Transverse colon (tissue), 4 donors: ENCODE data around the gene RNF150. TPM values are rescaled to one million over a fixed set of nuclear protein-coding genes. Genes with fewer than 3 reads are reported as not detected.

Experiments
- DNase-seq: peaks from one replicate; pipeline ENCODE4 v3.0.0-alpha.2; 2019
- H3K27ac ChIP-seq, 4 donors: fragments of 200-600 bp; sonication (generic); 2 replicates each; pipeline ENCODE4 v1.5.1; 2016 to 2018; ENCODE audit warnings: inconsistent platforms in 4 of 4
- H3K27me3 ChIP-seq: fragments of 200-600 bp; sonication (generic); 2 replicates; pipeline ENCODE4 v1.5.1; 2017; ENCODE audit warnings: inconsistent platforms
- H3K36me3 ChIP-seq, 4 donors: fragments of 200-600 bp; sonication (generic); 2 replicates each; pipeline ENCODE4 v1.5.1; 2017 to 2019; ENCODE audit warnings: inconsistent platforms in 4 of 4
- H3K4me1 ChIP-seq, 4 donors: fragments of 200-600 bp; sonication (generic); 2 replicates each; pipeline ENCODE4 v1.5.1; 2017 to 2020; ENCODE audit warnings: inconsistent platforms in 4 of 4
- H3K4me3 ChIP-seq, 4 donors: fragments of 200-600 bp; sonication (generic); 1 replicate in 1 of 4; 2 replicates in 3 of 4; pipeline versions ENCODE4 v1.5.1 to v1.6.1; 2017 to 2019; ENCODE audit warnings: inconsistent platforms in 4 of 4
- H3K9me3 ChIP-seq, 2 donors: fragments of 200-600 bp; sonication (generic); 2 replicates each; pipeline ENCODE4 v1.5.1; 2017 to 2019; ENCODE audit warnings: inconsistent platforms in 2 of 2
- EP300 ChIP-seq: sonication (generic); formaldehyde crosslinking; IDR thresholded peaks from one replicate; pipeline ENCODE4 v1.6.1; 2017; ENCODE audit warnings: antibody characterized with exemption, low read depth
- POLR2A ChIP-seq: fragments of 450-650 bp; IDR thresholded peaks from one replicate; pipeline ENCODE4 v1.6.1; 2016; ENCODE audit warnings: antibody characterized with exemption, mild to moderate bottlenecking, moderate library complexity
- POLR2AphosphoS5 ChIP-seq, 3 donors: sonication (generic); formaldehyde crosslinking; IDR thresholded peaks; one replicate each; pipeline ENCODE4 v1.6.1; 2016; ENCODE audit warnings: antibody characterized with exemption in 3 of 3
- WGBS, 2 donors: methylation state at CpG; one replicate each; pipeline ENCODE4 v1.1.5; 2018; ENCODE audit warnings: low coverage in 1 of 2; 5-methylcytosine and 5-hydroxymethylcytosine counted together
- in situ Hi-C, 4 donors: fragments of 200-750 bp; cut with MboI; loops; one replicate each; pipeline versions ENCODE4 v1.15.0 to v1.15.1; 2017; ENCODE audit warnings: low sequenced_read_pairs in 3 of 4, low pct_ligation_motif_present in 1 of 4, low pct_unique_long_range_greater_than_20kb in 1 of 4
- intact Hi-C: fragments of 100-400 bp; cut with DNase I; formaldehyde crosslinking; loops from one replicate; pipeline ENCODE4 v1.15.1; 2023; ENCODE audit warnings: low total_unique reads
- total RNA-seq, 4 donors: library from RNA; depleted of rRNA; stranded (reverse); fragments of >200 nt; gene quantifications; one replicate each; pipeline ENCODE4 v1.1.0, GENCODE V29; 2016
- TF ChIP-seq, protein P1 (sequence below), 5 experiments: fragments of 200-600 bp in 3 of 5; fragments of 450-650 bp in 2 of 5; sonication (generic) in 3 of 5; IDR thresholded peaks; 1 replicate in 2 of 5; 2 replicates in 3 of 5; pipeline ENCODE4 v1.5.1; 2016 to 2017; ENCODE audit warnings: antibody characterized with exemption in 5 of 5, inconsistent platforms in 3 of 5, mild to moderate bottlenecking in 2 of 5, moderate library complexity in 1 of 5

The RNF150 gene
- total RNA-seq, 4 donors from 2014 or later, result 2.8 to 15.3 (median 7.9) TPM

DNA sequence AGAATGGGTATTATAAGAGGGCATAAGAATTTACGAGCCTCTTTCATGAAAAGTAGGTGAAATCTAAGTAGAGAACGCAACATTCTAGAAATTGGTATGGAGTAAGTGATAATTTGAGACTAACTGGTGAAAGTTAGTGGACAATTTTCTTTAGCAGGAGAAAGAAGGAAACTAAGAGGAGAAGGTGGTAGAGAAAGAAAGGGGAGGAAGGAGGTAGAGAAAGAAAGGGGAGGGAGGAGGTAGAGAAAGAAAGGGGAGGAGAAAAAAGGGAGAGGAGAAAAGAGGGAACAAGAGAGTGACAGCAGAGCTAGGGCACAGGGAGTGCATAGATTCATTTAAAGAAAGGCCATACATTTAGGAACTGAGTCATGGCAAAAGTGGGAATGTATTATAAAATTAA, 94.1 kb downstream of the RNF150 start:
- Histone ChIP-seq H3K36me3 (no peaks in the 10 kb centered on the region), H3K27me3 (no peaks in the 10 kb centered on the region), H3K4me1 (peaks cover 0 to 10% (median 0%) of the 10 kb centered on the region in 4 donors), H3K4me3 (no peak overlapping the region), H3K9me3 (no peaks in the 10 kb centered on the region), H3K27ac (no peak overlapping the region)
- WGBS, 2 donors, result 92 to 100% methylated on average over 2 of the region's 2 CpGs
- in situ Hi-C loops, result no loop called here
- TF ChIP-seq POLR2AphosphoS5 (IDR thresholded peaks at IDR 0.05) (no peak), POLR2A (no peak), EP300 (no peak)
- TF ChIP-seq, protein P1, sequence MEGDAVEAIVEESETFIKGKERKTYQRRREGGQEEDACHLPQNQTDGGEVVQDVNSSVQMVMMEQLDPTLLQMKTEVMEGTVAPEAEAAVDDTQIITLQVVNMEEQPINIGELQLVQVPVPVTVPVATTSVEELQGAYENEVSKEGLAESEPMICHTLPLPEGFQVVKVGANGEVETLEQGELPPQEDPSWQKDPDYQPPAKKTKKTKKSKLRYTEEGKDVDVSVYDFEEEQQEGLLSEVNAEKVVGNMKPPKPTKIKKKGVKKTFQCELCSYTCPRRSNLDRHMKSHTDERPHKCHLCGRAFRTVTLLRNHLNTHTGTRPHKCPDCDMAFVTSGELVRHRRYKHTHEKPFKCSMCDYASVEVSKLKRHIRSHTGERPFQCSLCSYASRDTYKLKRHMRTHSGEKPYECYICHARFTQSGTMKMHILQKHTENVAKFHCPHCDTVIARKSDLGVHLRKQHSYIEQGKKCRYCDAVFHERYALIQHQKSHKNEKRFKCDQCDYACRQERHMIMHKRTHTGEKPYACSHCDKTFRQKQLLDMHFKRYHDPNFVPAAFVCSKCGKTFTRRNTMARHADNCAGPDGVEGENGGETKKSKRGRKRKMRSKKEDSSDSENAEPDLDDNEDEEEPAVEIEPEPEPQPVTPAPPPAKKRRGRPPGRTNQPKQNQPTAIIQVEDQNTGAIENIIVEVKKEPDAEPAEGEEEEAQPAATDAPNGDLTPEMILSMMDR (IDR thresholded peaks at IDR 0.05), result no peak
- DNase-seq, result no peak
- intact Hi-C loops, result no loop called here

DNA sequence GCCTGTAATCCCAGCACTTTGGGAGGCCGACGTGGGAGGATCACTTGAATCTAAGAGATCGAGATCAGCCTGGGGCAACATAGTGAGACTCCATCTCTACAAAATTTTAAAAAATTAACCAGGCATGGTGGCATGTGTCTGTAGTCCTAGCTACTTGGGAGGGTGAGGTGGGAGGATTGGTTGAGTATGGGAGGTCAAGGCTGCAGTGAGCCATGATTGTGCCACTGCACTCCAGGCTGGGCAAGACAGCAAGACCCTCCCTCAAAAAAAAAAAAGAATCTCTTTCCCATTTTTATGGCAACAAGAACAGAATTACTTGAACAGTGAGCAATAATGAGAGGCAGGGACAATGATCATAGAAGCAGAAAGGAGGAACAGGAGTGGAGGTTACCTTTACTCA, 94.8 kb downstream of the RNF150 start:
- Histone ChIP-seq H3K9me3 (no peaks in the 10 kb centered on the region), H3K36me3 (no peaks in the 10 kb centered on the region), H3K4me1 (peaks cover 0 to 10% (median 0%) of the 10 kb centered on the region in 4 donors), H3K27me3 (no peaks in the 10 kb centered on the region), H3K4me3 (no peak overlapping the region), H3K27ac (no peak overlapping the region)
- intact Hi-C loops, result no loop called here
- 91% methylated on average over 3 of the region's 3 CpGs; no CpG with 5 or more reads in 1 of the 2 donors for WGBS, 2 donors
- DNase-seq, result no peak
- in situ Hi-C loops, result no loop called here
- TF ChIP-seq POLR2AphosphoS5 (IDR thresholded peaks at IDR 0.05), result no peak
- TF ChIP-seq EP300, result no peak
- TF ChIP-seq POLR2A, result no peak
- TF ChIP-seq, protein P1 (IDR thresholded peaks at IDR 0.05), result no peak

DNA sequence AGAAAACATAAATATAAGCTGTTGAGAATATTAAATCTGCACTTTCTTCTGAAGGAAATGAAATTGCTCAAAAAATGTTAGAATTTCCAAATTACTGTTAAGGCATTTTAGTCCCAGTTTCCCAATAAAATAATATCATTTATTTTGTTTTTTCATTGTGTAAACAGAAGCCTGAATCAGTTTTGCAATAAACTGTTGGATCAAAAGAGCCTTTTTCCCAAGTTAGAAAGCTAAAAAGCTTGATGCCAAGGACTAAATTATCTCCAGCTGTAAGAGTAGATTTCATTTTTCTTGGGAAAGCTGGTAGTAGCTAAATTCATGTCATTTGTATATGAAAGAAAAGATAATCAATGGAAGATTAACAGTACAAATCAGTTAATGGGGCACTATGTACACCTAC, 95.8 kb downstream of the RNF150 start:
- in situ Hi-C loops (no loop called here), intact Hi-C loops (no loop called here)
- peaks cover 0 to 10% (median 0%) of the 10 kb centered on the region in 4 donors for H3K4me1 ChIP-seq
- H3K27me3 ChIP-seq, result no peaks in the 10 kb centered on the region
- H3K36me3 ChIP-seq, result no peaks in the 10 kb centered on the region
- H3K4me3 ChIP-seq, result no peak overlapping the region
- no peak overlapping the region for H3K27ac ChIP-seq
- TF ChIP-seq EP300 (no peak), POLR2A (no peak), POLR2AphosphoS5 (IDR thresholded peaks at IDR 0.05) (no peak)
- TF ChIP-seq, protein P1 (IDR thresholded peaks at IDR 0.05), result no peak
- no peak for DNase-seq
- no peaks in the 10 kb centered on the region for H3K9me3 ChIP-seq

DNA sequence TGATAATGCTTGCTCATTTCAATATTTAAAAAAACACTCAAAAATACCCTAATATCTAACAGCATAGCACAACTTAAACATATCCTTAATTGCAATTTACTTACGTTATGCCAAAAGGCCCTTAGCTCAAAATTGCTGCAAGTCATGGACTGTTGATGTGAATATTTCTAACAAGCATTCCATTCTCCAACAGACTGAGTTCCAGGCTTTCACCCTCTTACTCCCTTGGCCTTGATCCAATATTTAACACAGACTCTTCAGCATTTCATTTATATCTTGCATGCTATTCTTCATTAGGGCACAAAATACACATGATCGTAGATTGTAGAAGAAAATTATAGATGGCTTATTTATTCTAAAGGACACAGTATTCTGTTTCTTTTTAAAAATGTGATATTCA, 96.5 kb downstream of the RNF150 start:
- Histone ChIP-seq H3K4me1 (peaks cover 0 to 10% (median 0%) of the 10 kb centered on the region in 4 donors), H3K27ac (peak overlapping the region in 1 of 4 donors; percentile 25), H3K9me3 (no peaks in the 10 kb centered on the region), H3K27me3 (no peaks in the 10 kb centered on the region), H3K4me3 (no peak overlapping the region), H3K36me3 (no peaks in the 10 kb centered on the region)
- TF ChIP-seq EP300, result no peak
- DNase-seq, result no peak
- intact Hi-C loops (no loop called here), in situ Hi-C loops (no loop called here)
- WGBS, 2 donors, result 65 to 72% methylated on average over 2 of the region's 2 CpGs

DNA sequence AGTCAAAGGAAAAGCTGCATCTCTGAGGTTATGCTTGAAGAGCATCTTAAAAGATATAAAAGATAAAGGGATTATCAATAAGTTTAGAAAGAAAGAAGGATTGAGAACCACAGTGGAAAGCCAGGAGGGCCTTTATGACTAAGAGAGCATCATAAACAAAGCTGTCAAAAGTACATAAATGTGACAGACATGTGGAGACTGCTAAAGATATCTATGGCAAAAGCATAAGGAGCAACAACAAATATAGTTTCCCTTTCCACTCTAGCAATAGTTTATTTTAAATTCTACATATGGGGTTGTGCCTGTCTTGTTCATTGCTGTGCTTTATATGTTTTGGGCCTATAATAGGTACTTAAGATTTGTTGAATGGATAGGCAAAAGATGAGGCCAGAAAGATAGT, 97.3 kb downstream of the RNF150 start:
- no peak overlapping the region for H3K27ac ChIP-seq
- H3K9me3 ChIP-seq, result no peaks in the 10 kb centered on the region
- no peak overlapping the region for H3K4me3 ChIP-seq
- H3K36me3 ChIP-seq, result no peaks in the 10 kb centered on the region
- intact Hi-C loops, result no loop called here
- TF ChIP-seq POLR2AphosphoS5 (IDR thresholded peaks at IDR 0.05), result no peak
- no peak for TF ChIP-seq POLR2A
- TF ChIP-seq EP300, result no peak
- TF ChIP-seq, protein P1 (IDR thresholded peaks at IDR 0.05), result no peak
- peaks cover 0 to 10% (median 0%) of the 10 kb centered on the region in 4 donors for H3K4me1 ChIP-seq
- in situ Hi-C loops, result no loop called here
- DNase-seq, result no peak
- no peaks in the 10 kb centered on the region for H3K27me3 ChIP-seq
